K562 (cell line): ENCODE results near the gene PCDHGB5. TPM values are rescaled to one million over a fixed set of nuclear protein-coding genes. Genes with fewer than 3 reads are reported as not detected.

Source experiments
- BACH1 ChIP-seq: fragments of 200-800 bp; sonication (Bioruptor generic); IDR thresholded peaks from 2 replicates; pipeline ENCODE4 v1.6.1; 2016; ENCODE audit warnings: missing genetic modification characterization, missing compliant biosample characterization
- CBX3 ChIP-seq, 2 experiments: IDR thresholded peaks; 1 replicate in 1 of 2; 2 replicates in 1 of 2; pipeline ENCODE4 v1.6.1; 2012; ENCODE audit warnings: inconsistent platforms in 2 of 2, low read length in 2 of 2, borderline replicate concordance in 1 of 2, control low read depth in 1 of 2
- EGR1 ChIP-seq: fragments of 450-650 bp; conservative IDR thresholded peaks from 2 replicates; pipeline ENCODE4 v1.6.1; 2017; ENCODE audit warnings: mild to moderate bottlenecking
- ELF1 ChIP-seq: fragments of 200-800 bp; sonication (Bioruptor generic); IDR thresholded peaks from 2 replicates; pipeline ENCODE4 v1.6.1; 2016; ENCODE audit warnings: missing genetic modification characterization, missing compliant biosample characterization
- FOXJ3 ChIP-seq: sonication (generic); formaldehyde crosslinking; IDR thresholded peaks from 2 replicates; pipeline ENCODE4 v1.4.0; 2020; ENCODE audit warnings: mild to moderate bottlenecking, missing genetic modification reagents
- HDAC8 ChIP-seq: fragments of 450-650 bp; IDR thresholded peaks from 2 replicates; pipeline ENCODE4 v1.6.1; 2016; ENCODE audit warnings: mild to moderate bottlenecking, missing genetic modification characterization, moderate library complexity, missing compliant biosample characterization
- HMG20A ChIP-seq: fragments of 450-650 bp; formaldehyde crosslinking; conservative IDR thresholded peaks from 2 replicates; pipeline ENCODE4 v1.4.0; 2020; ENCODE audit warnings: mild to moderate bottlenecking, mixed read lengths
- IRF2 ChIP-seq: sonication (generic); formaldehyde crosslinking; IDR thresholded peaks from 2 replicates; pipeline ENCODE4 v1.8.1; 2022; ENCODE audit warnings: mild to moderate bottlenecking, missing genetic modification reagents
- MCM3 ChIP-seq: fragments of 450-650 bp; IDR thresholded peaks from 2 replicates; pipeline ENCODE4 v1.6.1; 2016
- NFE2 ChIP-seq: IDR thresholded peaks from 2 replicates; pipeline ENCODE4 v1.6.1; 2014; ENCODE audit warnings: antibody characterized with exemption, low read depth
- RAD21 ChIP-seq, 2 experiments: fragments of 250-450 bp in 1 of 2; fragments of 450-650 bp in 1 of 2; sonication (Bioruptor Pico) in 1 of 2; formaldehyde crosslinking in 1 of 2; IDR thresholded peaks in 1 of 2; conservative IDR thresholded peaks in 1 of 2; 2 replicates each; pipeline versions ENCODE4 v1.4.0 to v1.8.0; 2020 to 2022; ENCODE audit warnings: mild to moderate bottlenecking in 2 of 2, moderate library complexity in 1 of 2
- SMAD1 ChIP-seq: fragments of 150-350 bp; IDR thresholded peaks from 2 replicates; pipeline ENCODE4 v1.6.1; 2014; ENCODE audit warnings: low read length, low read depth; ENCODE audit not compliant: partially characterized antibody
- SPI1 ChIP-seq: IDR thresholded peaks from 2 replicates; pipeline ENCODE4 v1.6.1; 2011; ENCODE audit warnings: low read depth, low read length, control low read depth, borderline replicate concordance
- USF1 ChIP-seq: sonication (generic); formaldehyde crosslinking; IDR thresholded peaks from 2 replicates; pipeline ENCODE4 v1.9.0; 2022; ENCODE audit warnings: mild to moderate bottlenecking, missing genetic modification reagents
- ZBTB33 ChIP-seq: sonication (generic); formaldehyde crosslinking; IDR thresholded peaks from 2 replicates; pipeline ENCODE4 v1.8.1; 2023; ENCODE audit warnings: mild to moderate bottlenecking, missing genetic modification reagents
- ZBTB8A ChIP-seq: fragments of 450-650 bp; IDR thresholded peaks from 2 replicates; pipeline ENCODE4 v1.6.1; 2018; ENCODE audit warnings: mild to moderate bottlenecking, moderate library complexity; ENCODE audit not compliant: partially characterized antibody
- ZFP36 ChIP-seq: fragments of 150-350 bp; IDR thresholded peaks from 2 replicates; pipeline ENCODE4 v1.6.1; 2018; ENCODE audit warnings: low read length, low read depth; ENCODE audit not compliant: partially characterized antibody
- ZNF274 ChIP-seq: IDR thresholded peaks from 2 replicates; pipeline ENCODE4 v1.6.1; 2011; ENCODE audit warnings: low read depth, mild to moderate bottlenecking, low read length, moderate library complexity, borderline replicate concordance
- ZNF589 ChIP-seq: fragments of 200-800 bp; sonication (Bioruptor generic); IDR thresholded peaks from 2 replicates; pipeline ENCODE4 v1.6.1; 2016; ENCODE audit warnings: low read depth, missing genetic modification characterization, missing compliant biosample characterization
- polyA plus RNA-seq, 8 experiments: library from polyadenylated mRNA; depleted of rRNA in 4 of 8; stranded (reverse) in 5 of 8; unstranded in 3 of 8; fragments of >200 nt; fragmentation: Nextera tagmentation in 2 of 8; fragmentation: Illumina TruSeq in 1 of 8; extraction: Ambion mirVana in 2 of 8; extraction: Trizol in 1 of 8; gene quantifications; 2 replicates each; pipeline versions ENCODE4 v1.2.1 to v1.2.3, GENCODE V29; 2011 to 2014; ENCODE audit warnings: inconsistent platforms in 1 of 8, missing spikeins in 1 of 8
- total RNA-seq, 7 experiments: library from RNA; depleted of rRNA in 6 of 7; stranded (reverse); fragments of >200 nt in 6 of 7; fragmentation: Illumina TruSeq in 2 of 7; extraction: Trizol in 2 of 7; gene quantifications; 2 replicates each; pipeline versions ENCODE4 v1.2.1 to v1.2.3, GENCODE V29; 2011 to 2021; ENCODE audit warnings: low replicate concordance in 1 of 7
- TF ChIP-seq, protein P1 (sequence below): fragments of 250-450 bp; sonication (Bioruptor Pico); IDR thresholded peaks from 2 replicates; pipeline ENCODE4 v1.8.0; 2021; ENCODE audit warnings: borderline replicate concordance, mild to moderate bottlenecking, moderate library complexity; ENCODE audit not compliant: poor library complexity, severe bottlenecking
- TF ChIP-seq, protein P2 (sequence below), 3 experiments: fragments of 200-800 bp in 1 of 3; fragments of 250-450 bp in 1 of 3; fragments of 450-650 bp in 1 of 3; sonication (Bioruptor Pico) in 1 of 3; sonication (Bioruptor generic) in 1 of 3; formaldehyde crosslinking in 1 of 3; IDR thresholded peaks; 2 replicates each; pipeline versions ENCODE4 v1.6.1 to v1.8.0; 2016 to 2022; ENCODE audit warnings: mild to moderate bottlenecking in 2 of 3, missing genetic modification characterization in 2 of 3, missing compliant biosample characterization in 1 of 3, moderate library complexity in 1 of 3

The PCDHGB5 gene
- total and polyA plus RNA-seq, 9 of the 15 experiments (the other 6 are each of a cell fraction or from before 2014, with no cell fraction given): 0.05 to 0.29 (median 0.12) TPM; not detected in 2

DNA sequence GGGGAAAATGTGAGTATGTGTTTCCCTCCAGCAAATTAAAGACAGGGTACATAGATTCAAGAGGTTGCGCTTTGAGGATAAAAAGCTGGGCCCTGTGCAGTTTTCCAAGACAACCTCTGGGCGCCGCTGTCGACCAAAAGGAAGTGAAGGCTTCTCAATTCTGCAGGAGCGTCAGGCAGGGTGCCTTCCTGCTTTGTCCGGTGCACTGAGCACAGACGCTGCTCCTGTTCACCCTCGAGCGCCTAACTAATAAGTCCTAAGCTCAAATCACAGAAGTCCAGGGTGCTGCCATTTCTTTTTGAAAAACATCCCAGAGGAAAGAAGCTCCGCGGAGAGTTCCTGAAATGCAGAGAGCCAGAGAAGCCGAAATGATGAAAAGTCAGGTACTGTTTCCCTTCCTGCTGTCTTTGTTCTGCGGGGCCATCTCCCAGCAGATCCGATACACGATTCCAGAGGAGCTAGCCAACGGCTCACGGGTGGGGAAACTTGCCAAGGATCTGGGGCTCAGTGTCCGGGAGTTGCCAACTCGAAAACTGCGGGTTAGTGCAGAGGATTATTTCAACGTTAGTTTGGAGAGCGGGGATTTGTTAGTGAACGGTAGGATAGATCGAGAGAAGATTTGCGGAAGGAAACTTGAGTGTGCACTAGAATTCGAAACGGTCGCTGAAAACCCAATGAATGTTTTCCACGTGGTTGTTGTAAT, 47.7 kb upstream of the PCDHGB5 start, which contains the start of gene PCDHGB1 (continued):
- TF ChIP-seq, protein P1, sequence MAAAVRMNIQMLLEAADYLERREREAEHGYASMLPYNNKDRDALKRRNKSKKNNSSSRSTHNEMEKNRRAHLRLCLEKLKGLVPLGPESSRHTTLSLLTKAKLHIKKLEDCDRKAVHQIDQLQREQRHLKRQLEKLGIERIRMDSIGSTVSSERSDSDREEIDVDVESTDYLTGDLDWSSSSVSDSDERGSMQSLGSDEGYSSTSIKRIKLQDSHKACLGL (CRISPR knock-in tag): no peak
- TF ChIP-seq IRF2 (CRISPR knock-in tag) (no peak), RAD21 (CRISPR knock-in tag; conservative IDR thresholded peaks at IDR 0.05 in 1 of 2, IDR thresholded peaks at IDR 0.05 in 1 of 2) (peak; percentile 59 to 62), ZBTB33 (CRISPR knock-in tag) (no peak), HDAC8 (no peak), ZNF274 (no peak), NFE2 (no peak), FOXJ3 (no peak), USF1 (no peak), SPI1 (peak; percentile 37; the same call in 1 of the 2 replicates), BACH1 (tag) (no peak), SMAD1 (no peak), CBX3 (IDR thresholded peaks at IDR 0.05; ENCODE audit: borderline replicate concordance in 1 of 2, low read length in 2 of 2) (0 out of 3 replicates have a peak, but pooled peaks of 1 of the 2 experiments have one; percentile 17), ZBTB8A (no peak), ZFP36 (no peak), MCM3 (no peak), EGR1 (no peak), ZNF589 (CRISPR knock-in tag) (no peak), HMG20A (no peak), ELF1 (tag) (0 out of 2 replicates have a peak, but pooled peaks have one; percentile 40)
- TF ChIP-seq, protein P2, sequence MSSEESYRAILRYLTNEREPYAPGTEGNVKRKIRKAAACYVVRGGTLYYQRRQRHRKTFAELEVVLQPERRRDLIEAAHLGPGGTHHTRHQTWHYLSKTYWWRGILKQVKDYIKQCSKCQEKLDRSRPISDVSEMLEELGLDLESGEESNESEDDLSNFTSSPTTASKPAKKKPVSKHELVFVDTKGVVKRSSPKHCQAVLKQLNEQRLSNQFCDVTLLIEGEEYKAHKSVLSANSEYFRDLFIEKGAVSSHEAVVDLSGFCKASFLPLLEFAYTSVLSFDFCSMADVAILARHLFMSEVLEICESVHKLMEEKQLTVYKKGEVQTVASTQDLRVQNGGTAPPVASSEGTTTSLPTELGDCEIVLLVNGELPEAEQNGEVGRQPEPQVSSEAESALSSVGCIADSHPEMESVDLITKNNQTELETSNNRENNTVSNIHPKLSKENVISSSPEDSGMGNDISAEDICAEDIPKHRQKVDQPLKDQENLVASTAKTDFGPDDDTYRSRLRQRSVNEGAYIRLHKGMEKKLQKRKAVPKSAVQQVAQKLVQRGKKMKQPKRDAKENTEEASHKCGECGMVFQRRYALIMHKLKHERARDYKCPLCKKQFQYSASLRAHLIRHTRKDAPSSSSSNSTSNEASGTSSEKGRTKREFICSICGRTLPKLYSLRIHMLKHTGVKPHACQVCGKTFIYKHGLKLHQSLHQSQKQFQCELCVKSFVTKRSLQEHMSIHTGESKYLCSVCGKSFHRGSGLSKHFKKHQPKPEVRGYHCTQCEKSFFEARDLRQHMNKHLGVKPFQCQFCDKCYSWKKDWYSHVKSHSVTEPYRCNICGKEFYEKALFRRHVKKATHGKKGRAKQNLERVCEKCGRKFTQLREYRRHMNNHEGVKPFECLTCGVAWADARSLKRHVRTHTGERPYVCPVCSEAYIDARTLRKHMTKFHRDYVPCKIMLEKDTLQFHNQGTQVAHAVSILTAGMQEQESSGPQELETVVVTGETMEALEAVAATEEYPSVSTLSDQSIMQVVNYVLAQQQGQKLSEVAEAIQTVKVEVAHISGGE (CRISPR knock-in tag; IDR thresholded peaks at IDR 0.05): no peak; a peak in 1 of 6 replicates
